GM12891 (cell line): ENCODE measurements around the gene TAF1D.

Experiments used
- DNase-seq: peaks from one replicate; pipeline ENCODE4 v3.0.0; 2011; ENCODE audit warnings: low spot score; ENCODE audit not compliant: insufficient read length
- FAIRE-seq: peaks from 2 replicates; lab custom pipeline; 2011; peaks lifted over from hg19 to GRCh38; lab: Jason Lieb, UNC
- PAX5 ChIP-seq: IDR thresholded peaks from 2 replicates; pipeline ENCODE4 v1.6.1; 2011; ENCODE audit warnings: low read length, moderate library complexity, mild to moderate bottlenecking; ENCODE audit not compliant: insufficient read depth, severe bottlenecking
- POLR2A ChIP-seq: IDR thresholded peaks from 2 replicates; pipeline ENCODE4 v1.6.1; 2011; ENCODE audit warnings: low read depth, low read length, control low read depth
- POLR2AphosphoS5 ChIP-seq: IDR thresholded peaks from 2 replicates; pipeline ENCODE4 v1.6.1; 2011; ENCODE audit warnings: low read depth, low read length, control low read depth
- POU2F2 ChIP-seq: IDR thresholded peaks from 2 replicates; pipeline ENCODE4 v1.6.1; 2011; ENCODE audit warnings: low read depth, mild to moderate bottlenecking, control low read depth, low read length, moderate library complexity
- SPI1 ChIP-seq: IDR thresholded peaks from 2 replicates; pipeline ENCODE4 v1.6.1; 2011; ENCODE audit warnings: low read depth, low read length, control low read depth
- TAF1 ChIP-seq: IDR thresholded peaks from 2 replicates; pipeline ENCODE4 v1.6.1; 2011; ENCODE audit warnings: low read depth, low read length, control low read depth

Gene TAF1D

GRCh38 chr11:93704237-93704636 lies 37.1 kb downstream of the TAF1D start:
- FAIRE-seq (no peak), DNase-seq (no peak)
- no peak for TF ChIP-seq SPI1

- no peak for FAIRE-seq
- no peak for DNase-seq
- TF ChIP-seq SPI1 (no peak), POU2F2 (no peak), PAX5 (no peak), TAF1 (no peak)
Measured at GRCh38 chr11:93700830-93701229, 40.5 kb downstream of the TAF1D start.

- no peak for FAIRE-seq
- DNase-seq = no peak
Measured at GRCh38 chr11:93697611-93698010, 43.7 kb downstream of the TAF1D start.

GRCh38 chr11:93694557-93694956 lies 46.7 kb downstream of the TAF1D start:
- no peak for DNase-seq
- TF ChIP-seq TAF1 (no peak), SPI1 (no peak), POLR2A (no peak), PAX5 (no peak), POLR2AphosphoS5 (no peak), POU2F2 (no peak)
- FAIRE-seq = no peak

More at GRCh38 chr11:93697611-93698010, 43.7 kb downstream of the TAF1D start:
- TF ChIP-seq PAX5 (no peak), POU2F2 (no peak), SPI1 (no peak)

- no peak for TF ChIP-seq POU2F2
- TF ChIP-seq POLR2AphosphoS5 = no peak
- TF ChIP-seq TAF1 = no peak
- TF ChIP-seq POLR2A = no peak
- TF ChIP-seq SPI1 = no peak
- FAIRE-seq (no peak), DNase-seq (no peak)
Measured at GRCh38 chr11:93694109-93694508, 47.2 kb downstream of the TAF1D start.

GRCh38 chr11:93689240-93689639 lies 52.1 kb downstream of the TAF1D start:
- TF ChIP-seq SPI1 = peak; percentile 49
- TF ChIP-seq POLR2AphosphoS5 = no peak
- TF ChIP-seq POLR2A = no peak
- TF ChIP-seq TAF1 = no peak
- TF ChIP-seq PAX5 = no peak
- TF ChIP-seq POU2F2 = no peak
- DNase-seq (no peak), FAIRE-seq (no peak)

- DNase-seq (no peak), FAIRE-seq (no peak)
- TF ChIP-seq POU2F2 = no peak
- TF ChIP-seq SPI1 = no peak
- TF ChIP-seq TAF1 = no peak
- TF ChIP-seq POLR2AphosphoS5 = no peak
- TF ChIP-seq POLR2A = no peak
- TF ChIP-seq PAX5 = no peak
Measured at GRCh38 chr11:93686812-93687211, 54.5 kb downstream of the TAF1D start.

GRCh38 chr11:93686226-93686625 lies 55.1 kb downstream of the TAF1D start:
- TF ChIP-seq POLR2AphosphoS5 (no peak), POU2F2 (no peak), POLR2A (no peak)
- FAIRE-seq = no peak
- no peak for DNase-seq
